Neural crest cell (in vitro differentiated cells): ENCODE measurements around the gene MEGF6. TPM values are rescaled to one million over a fixed set of nuclear protein-coding genes. Genes with fewer than 3 reads are reported as not detected.

Source experiments
- DNase-seq: peaks from one replicate; pipeline ENCODE4 v3.0.0; 2021; ENCODE audit warnings: low read depth, mixed read lengths, low spot score
- H3K27ac Mint-ChIP-seq: one replicate; pipeline ENCODE4 v1.8.0; 2021; ENCODE audit warnings: mild to moderate bottlenecking, mixed read lengths; ENCODE audit not compliant: unreplicated experiment
- H3K27me3 Mint-ChIP-seq: 2 replicates; pipeline ENCODE4 v1.8.0; 2021; ENCODE audit warnings: low read depth, mild to moderate bottlenecking, mixed read lengths
- H3K36me3 Mint-ChIP-seq: 2 replicates; pipeline ENCODE4 v1.8.0; 2021; ENCODE audit warnings: low read depth, mild to moderate bottlenecking, mixed read lengths
- H3K4me1 Mint-ChIP-seq: 2 replicates; pipeline ENCODE4 v1.8.0; 2021; ENCODE audit warnings: mixed read lengths
- H3K4me3 Mint-ChIP-seq: one replicate; pipeline ENCODE4 v1.8.0; 2021; ENCODE audit warnings: mild to moderate bottlenecking, mixed read lengths
- H3K9me3 Mint-ChIP-seq: 2 replicates; pipeline ENCODE4 v1.8.0; 2021; ENCODE audit warnings: mixed read lengths
- total RNA-seq: library from RNA; stranded (reverse); gene quantifications from 2 replicates; pipeline ENCODE4 v1.2.1, GENCODE V29; 2021
- TF ChIP-seq, protein P1 (sequence below): fragments of 200-600 bp; sonication (generic); conservative IDR thresholded peaks from 2 replicates; pipeline ENCODE4 v1.5.0; 2021; ENCODE audit warnings: antibody characterized with exemption, mild to moderate bottlenecking

The MEGF6 gene
- total RNA-seq, 1 donor from 2014 or later: 36.7 TPM

DNA sequence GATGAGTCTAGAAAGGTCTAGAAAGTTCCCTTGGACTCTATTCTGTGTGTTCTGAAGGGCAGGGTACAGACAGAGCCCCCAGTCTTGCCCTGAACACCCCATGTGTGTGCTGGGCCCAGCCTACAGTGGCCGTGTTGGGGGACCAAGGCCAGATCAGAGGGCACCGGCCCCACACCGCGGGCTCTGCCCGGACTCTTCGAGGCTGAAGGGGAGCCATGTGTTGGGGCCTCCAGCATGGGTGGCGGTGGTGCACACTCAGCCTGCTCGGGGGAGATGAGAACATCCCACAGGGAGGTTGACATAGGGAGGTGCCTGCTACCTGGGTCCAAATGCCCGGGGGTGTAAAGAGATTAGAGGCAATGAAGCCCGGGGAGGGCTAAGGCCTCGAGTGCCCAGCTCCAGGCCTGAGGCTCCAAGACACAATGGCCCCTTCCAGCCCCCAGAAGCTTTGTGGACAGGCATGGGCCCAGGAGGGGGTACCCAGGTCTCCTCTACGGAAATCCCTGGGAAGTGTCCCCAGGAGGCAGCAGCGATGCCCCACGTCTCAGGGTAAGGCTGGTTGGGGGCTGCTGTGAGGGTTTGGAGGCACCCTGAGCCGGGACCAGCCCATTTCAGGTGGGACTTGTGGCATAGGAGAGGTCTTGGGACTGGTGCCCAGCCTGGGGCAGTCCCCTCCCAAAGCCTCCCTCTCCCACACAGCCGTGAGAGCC lies 144.8 kb downstream of the MEGF6 start:
- no peaks in the 10 kb centered on the region for H3K36me3 Mint-ChIP-seq
- TF ChIP-seq, protein P1, sequence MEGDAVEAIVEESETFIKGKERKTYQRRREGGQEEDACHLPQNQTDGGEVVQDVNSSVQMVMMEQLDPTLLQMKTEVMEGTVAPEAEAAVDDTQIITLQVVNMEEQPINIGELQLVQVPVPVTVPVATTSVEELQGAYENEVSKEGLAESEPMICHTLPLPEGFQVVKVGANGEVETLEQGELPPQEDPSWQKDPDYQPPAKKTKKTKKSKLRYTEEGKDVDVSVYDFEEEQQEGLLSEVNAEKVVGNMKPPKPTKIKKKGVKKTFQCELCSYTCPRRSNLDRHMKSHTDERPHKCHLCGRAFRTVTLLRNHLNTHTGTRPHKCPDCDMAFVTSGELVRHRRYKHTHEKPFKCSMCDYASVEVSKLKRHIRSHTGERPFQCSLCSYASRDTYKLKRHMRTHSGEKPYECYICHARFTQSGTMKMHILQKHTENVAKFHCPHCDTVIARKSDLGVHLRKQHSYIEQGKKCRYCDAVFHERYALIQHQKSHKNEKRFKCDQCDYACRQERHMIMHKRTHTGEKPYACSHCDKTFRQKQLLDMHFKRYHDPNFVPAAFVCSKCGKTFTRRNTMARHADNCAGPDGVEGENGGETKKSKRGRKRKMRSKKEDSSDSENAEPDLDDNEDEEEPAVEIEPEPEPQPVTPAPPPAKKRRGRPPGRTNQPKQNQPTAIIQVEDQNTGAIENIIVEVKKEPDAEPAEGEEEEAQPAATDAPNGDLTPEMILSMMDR: no peak
- H3K4me1 Mint-ChIP-seq: peaks cover 17% of the 10 kb centered on the region
- no peaks in the 10 kb centered on the region for H3K27me3 Mint-ChIP-seq
- no peak overlapping the region for H3K4me3 Mint-ChIP-seq
- no peaks in the 10 kb centered on the region for H3K9me3 Mint-ChIP-seq
- no peak for DNase-seq
- H3K27ac Mint-ChIP-seq: no peak overlapping the region

DNA sequence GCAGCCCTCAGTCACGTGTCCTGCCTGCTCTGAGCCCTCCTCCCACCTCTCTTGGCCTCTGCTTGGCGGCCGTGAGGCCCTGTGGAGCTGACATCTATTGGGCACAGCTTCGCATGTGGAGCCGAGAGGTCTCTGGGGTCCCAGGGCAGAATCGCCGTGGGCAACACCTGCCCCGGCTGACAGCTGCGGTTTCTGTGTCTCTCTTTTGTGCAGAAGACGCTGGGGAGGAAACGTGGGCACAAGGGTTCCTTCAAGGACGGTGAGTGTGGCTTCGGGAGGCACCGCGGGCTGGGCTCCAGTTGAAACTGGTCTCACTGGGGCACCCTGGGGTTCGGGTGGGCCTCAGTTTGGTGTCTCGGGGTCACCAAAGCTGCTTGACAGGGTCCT lies 145.4 kb downstream of the MEGF6 start:
- no peak for DNase-seq
- peak overlapping the region; percentile 86 for H3K27ac Mint-ChIP-seq
- H3K27me3 Mint-ChIP-seq: no peaks in the 10 kb centered on the region
- H3K36me3 Mint-ChIP-seq: no peaks in the 10 kb centered on the region
- no peaks in the 10 kb centered on the region for H3K9me3 Mint-ChIP-seq
- no peak overlapping the region for H3K4me3 Mint-ChIP-seq
- TF ChIP-seq, protein P1: no peak
- peaks cover 13% of the 10 kb centered on the region for H3K4me1 Mint-ChIP-seq

DNA sequence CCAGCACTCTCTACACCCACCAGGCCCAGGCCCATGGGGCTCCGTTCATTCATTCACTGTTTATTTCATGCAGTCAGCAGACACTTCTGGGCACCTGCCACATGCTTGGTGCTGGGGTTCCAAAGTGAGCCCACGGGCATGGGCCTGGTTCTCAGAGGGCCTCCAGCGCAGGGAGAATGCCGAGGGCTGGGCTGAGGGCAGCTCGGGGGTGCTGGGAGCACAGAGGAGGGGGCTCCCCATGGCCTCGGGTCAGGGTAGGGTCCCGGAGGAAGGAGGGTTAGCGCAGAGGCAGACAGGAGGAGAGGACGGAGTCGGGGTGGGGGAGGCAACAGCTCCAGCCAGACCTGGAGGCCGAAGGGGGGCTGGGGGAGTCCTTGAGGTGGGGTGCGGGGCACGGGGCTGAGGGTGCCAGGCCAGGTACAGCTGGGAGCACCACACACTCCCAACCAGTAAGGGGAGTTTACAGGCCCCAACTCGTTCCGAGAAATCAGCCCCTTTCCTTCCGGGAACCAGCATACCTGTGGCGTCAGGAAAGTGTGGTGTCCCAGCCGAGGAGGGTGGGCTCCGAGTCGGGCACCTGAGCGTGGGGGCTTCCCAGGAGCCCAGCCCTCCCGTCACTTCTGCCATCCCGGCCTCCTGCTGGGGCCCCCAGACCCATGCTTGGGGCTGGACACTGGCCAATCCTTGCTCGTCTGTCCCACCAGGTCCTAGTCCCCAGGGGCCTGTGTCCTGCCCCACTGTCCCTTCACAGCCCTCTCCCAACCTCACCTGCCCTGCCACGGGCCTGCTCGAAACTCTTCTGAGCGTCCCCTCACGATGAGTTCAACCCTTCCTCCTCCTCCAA lies 146.0 kb downstream of the MEGF6 start:
- DNase-seq: no peak
- TF ChIP-seq, protein P1: no peak
- Mint-ChIP-seq H3K4me1 (peaks cover 11% of the 10 kb centered on the region), H3K36me3 (no peaks in the 10 kb centered on the region), H3K27ac (peak overlapping the region; percentile 86), H3K4me3 (no peak overlapping the region), H3K9me3 (no peaks in the 10 kb centered on the region), H3K27me3 (no peaks in the 10 kb centered on the region)

DNA sequence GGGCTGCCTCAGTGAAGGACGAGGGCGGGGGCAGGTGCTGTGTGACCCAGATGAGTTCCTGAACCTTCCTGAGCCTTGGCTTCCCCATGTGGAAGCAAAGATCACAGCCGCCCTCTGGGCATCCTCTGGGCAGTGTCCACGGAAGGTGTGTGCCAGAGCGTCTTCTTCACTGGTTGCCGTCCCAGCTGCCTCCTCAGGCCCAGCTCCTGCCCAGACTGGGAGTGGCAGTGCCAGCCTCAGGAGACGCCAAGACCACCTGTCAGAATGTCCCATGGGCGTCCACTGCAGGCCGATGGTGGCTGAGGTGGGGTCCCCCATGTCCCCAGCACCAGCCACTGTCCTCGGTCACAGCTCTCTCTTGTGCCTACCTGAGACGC lies 146.7 kb downstream of the MEGF6 start:
- Mint-ChIP-seq H3K4me1 (peaks cover 14% of the 10 kb centered on the region), H3K4me3 (no peak overlapping the region), H3K27ac (no peak overlapping the region), H3K27me3 (no peaks in the 10 kb centered on the region), H3K9me3 (no peaks in the 10 kb centered on the region), H3K36me3 (no peaks in the 10 kb centered on the region)
- TF ChIP-seq, protein P1: no peak
- no peak for DNase-seq

GRCh38 chr1:3463891-3464648 lies 147.2 kb downstream of the MEGF6 start:
- Mint-ChIP-seq H3K4me3 (no peak overlapping the region), H3K4me1 (peaks cover 18% of the 10 kb centered on the region), H3K36me3 (no peaks in the 10 kb centered on the region), H3K27ac (no peak overlapping the region), H3K9me3 (no peaks in the 10 kb centered on the region), H3K27me3 (no peaks in the 10 kb centered on the region)
- DNase-seq: no peak
- TF ChIP-seq, protein P1: no peak
